Endothelial cell of umbilical vein (primary cell): Measurements from ENCODE around the gene ELOVL1.

ENCODE experiments used
- CTCF ChIP-seq, 2 donors: IDR thresholded peaks; 1 replicate in 1 of 2; 2 replicates in 1 of 2; pipeline ENCODE4 v1.5.1; 2011; ENCODE audit warnings: low read length in 2 of 2, mild to moderate bottlenecking in 2 of 2, moderate library complexity in 2 of 2, control low read depth in 1 of 2, inconsistent platforms in 1 of 2, low read depth in 1 of 2; ENCODE audit not compliant: insufficient read depth in 1 of 2; ENCODE audit errors: extremely low read depth in 1 of 2
- EZH2 ChIP-seq: IDR thresholded peaks from 2 replicates; pipeline ENCODE4 v1.6.1; 2012; ENCODE audit warnings: borderline replicate concordance, low read depth, mild to moderate bottlenecking, moderate library complexity, low read length, inconsistent platforms; ENCODE audit not compliant: severe bottlenecking
- FOS ChIP-seq: IDR thresholded peaks from 2 replicates; pipeline ENCODE4 v1.6.1; 2011; ENCODE audit warnings: mild to moderate bottlenecking, low read length, moderate library complexity, borderline replicate concordance; ENCODE audit not compliant: insufficient read depth
- JUN ChIP-seq: IDR thresholded peaks from 2 replicates; pipeline ENCODE4 v1.6.1; 2011; ENCODE audit warnings: borderline replicate concordance, low read depth; ENCODE audit not compliant: insufficient read length, insufficient read depth
- MAX ChIP-seq: IDR thresholded peaks from 2 replicates; pipeline ENCODE4 v1.6.1; 2011; ENCODE audit not compliant: insufficient read depth, insufficient read length
- POLR2A ChIP-seq: IDR thresholded peaks from 2 replicates; pipeline ENCODE4 v1.6.1; 2012; ENCODE audit warnings: low read depth, mild to moderate bottlenecking, control low read depth, low read length
- POLR2AphosphoS5 ChIP-seq: IDR thresholded peaks from 2 replicates; pipeline ENCODE4 v1.6.1; 2012; ENCODE audit warnings: low read depth, mild to moderate bottlenecking, control low read depth, low read length, moderate library complexity; ENCODE audit not compliant: insufficient read depth

GRCh38 chr1:43352881-43353280, 14.9 kb downstream of the ELOVL1 start:
- no peak for TF ChIP-seq EZH2
- no peak for TF ChIP-seq POLR2A
- TF ChIP-seq CTCF (IDR thresholded peaks at IDR 0.05; ENCODE audit: extremely low read depth in 1 of 2, insufficient read depth in 1 of 2, low read depth in 1 of 2, low read length in 2 of 2) = no peak
- no peak for TF ChIP-seq FOS
- no peak for TF ChIP-seq MAX
- no peak for TF ChIP-seq POLR2AphosphoS5
- no peak for TF ChIP-seq JUN
